Tibial artery (tissue), 4 donors: ENCODE results near the gene CLTA.

Experiments
- DNase-seq, 2 donors: peaks; one replicate each; pipeline ENCODE4 v3.0.0-alpha.2; 2019
- H3K27ac ChIP-seq, 2 donors: fragments of 200-600 bp; sonication (generic) in 1 of 2; 1 replicate in 1 of 2; 2 replicates in 1 of 2; pipeline ENCODE4 v1.5.1; 2018 to 2019; ENCODE audit warnings: mild to moderate bottlenecking in 1 of 2
- H3K27me3 ChIP-seq, 2 donors: fragments of 200-600 bp; sonication (generic) in 1 of 2; one replicate each; pipeline versions ENCODE4 v1.5.1 to v1.6.0; 2016 to 2019
- H3K36me3 ChIP-seq, 3 donors: fragments of 200-600 bp; sonication (generic) in 2 of 3; one replicate each; pipeline ENCODE4 v1.5.1; 2016 to 2019; ENCODE audit warnings: mild to moderate bottlenecking in 2 of 3
- H3K4me1 ChIP-seq, 4 donors: fragments of 200-600 bp; sonication (generic) in 2 of 4; 1 replicate in 3 of 4; 2 replicates in 1 of 4; pipeline ENCODE4 v1.5.1; 2016 to 2019
- H3K4me3 ChIP-seq, 2 donors: fragments of 200-600 bp; sonication (generic) in 1 of 2; 1 replicate in 1 of 2; 2 replicates in 1 of 2; pipeline ENCODE4 v1.5.1; 2018 to 2019; ENCODE audit warnings: mild to moderate bottlenecking in 2 of 2
- H3K9me3 ChIP-seq, 3 donors: fragments of 200-600 bp; sonication (generic) in 1 of 3; one replicate each; pipeline ENCODE4 v1.5.1; 2016 to 2019
- intact Hi-C: fragments of 100-400 bp; cut with DNase I; formaldehyde crosslinking; loops from one replicate; pipeline ENCODE4 v1.15.0; 2023; ENCODE audit warnings: low total_unique reads
- TF ChIP-seq, protein P1 (sequence below), 2 experiments: fragments of 200-600 bp in 1 of 2; fragments of 450-650 bp in 1 of 2; IDR thresholded peaks; one replicate each; pipeline ENCODE4 v1.5.1; 2017 to 2019; ENCODE audit warnings: antibody characterized with exemption in 2 of 2, mild to moderate bottlenecking in 1 of 2, moderate library complexity in 1 of 2

Gene CLTA

DNA sequence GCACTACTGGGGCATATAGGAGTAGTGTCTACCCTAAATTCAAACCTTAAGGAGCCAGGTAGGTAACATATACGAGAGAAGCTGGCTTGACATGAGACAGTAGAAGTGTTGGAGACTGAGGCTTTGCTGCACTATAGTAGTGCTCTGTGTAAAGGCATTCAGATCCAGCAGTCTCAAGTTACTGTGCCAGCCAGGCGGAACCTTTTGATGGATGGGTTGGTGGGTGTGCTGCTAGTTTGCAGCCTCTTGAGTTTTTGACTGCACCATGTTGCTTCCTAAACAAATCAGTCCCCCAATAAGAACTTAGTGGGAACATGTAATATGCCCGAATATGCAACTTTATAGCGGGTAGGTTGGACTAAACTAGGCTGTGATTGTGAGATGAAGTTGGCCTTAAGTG lies 1.5 kb downstream of the CLTA start:
- intact Hi-C loops = no loop called here
- Histone ChIP-seq H3K36me3 (peaks cover 0 to under 1% (median 0%) of the 10 kb centered on the region in 3 donors), H3K9me3 (no peaks in the 10 kb centered on the region), H3K27ac (no peak overlapping the region), H3K4me1 (peaks cover 0 to 42% (median 30%) of the 10 kb centered on the region in 4 donors), H3K27me3 (no peaks in the 10 kb centered on the region), H3K4me3 (peak overlapping the region; percentile 92 to 93)
- TF ChIP-seq, protein P1, sequence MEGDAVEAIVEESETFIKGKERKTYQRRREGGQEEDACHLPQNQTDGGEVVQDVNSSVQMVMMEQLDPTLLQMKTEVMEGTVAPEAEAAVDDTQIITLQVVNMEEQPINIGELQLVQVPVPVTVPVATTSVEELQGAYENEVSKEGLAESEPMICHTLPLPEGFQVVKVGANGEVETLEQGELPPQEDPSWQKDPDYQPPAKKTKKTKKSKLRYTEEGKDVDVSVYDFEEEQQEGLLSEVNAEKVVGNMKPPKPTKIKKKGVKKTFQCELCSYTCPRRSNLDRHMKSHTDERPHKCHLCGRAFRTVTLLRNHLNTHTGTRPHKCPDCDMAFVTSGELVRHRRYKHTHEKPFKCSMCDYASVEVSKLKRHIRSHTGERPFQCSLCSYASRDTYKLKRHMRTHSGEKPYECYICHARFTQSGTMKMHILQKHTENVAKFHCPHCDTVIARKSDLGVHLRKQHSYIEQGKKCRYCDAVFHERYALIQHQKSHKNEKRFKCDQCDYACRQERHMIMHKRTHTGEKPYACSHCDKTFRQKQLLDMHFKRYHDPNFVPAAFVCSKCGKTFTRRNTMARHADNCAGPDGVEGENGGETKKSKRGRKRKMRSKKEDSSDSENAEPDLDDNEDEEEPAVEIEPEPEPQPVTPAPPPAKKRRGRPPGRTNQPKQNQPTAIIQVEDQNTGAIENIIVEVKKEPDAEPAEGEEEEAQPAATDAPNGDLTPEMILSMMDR (IDR thresholded peaks at IDR 0.05) = no peak
- no peak for DNase-seq

DNA sequence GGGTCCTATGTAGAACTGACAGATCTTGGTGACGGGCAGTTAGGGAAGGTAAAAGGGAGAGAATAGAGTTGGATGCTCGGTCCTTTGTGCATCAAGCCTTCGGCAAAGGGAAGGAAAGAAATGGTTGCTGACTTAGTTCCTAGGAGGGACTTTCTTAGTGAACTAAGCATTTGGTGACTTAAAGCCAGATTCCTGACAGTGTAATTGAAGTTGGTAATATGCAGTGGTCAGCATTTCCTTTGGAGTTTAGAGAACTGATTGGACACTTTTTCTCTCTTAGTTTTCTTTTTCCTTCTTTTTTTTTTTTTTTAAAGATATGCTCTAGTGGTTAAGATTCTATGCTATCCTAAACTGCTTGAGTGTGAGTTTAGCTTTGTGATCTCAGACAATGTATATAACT lies 2.3 kb downstream of the CLTA start:
- Histone ChIP-seq H3K27me3 (no peaks in the 10 kb centered on the region), H3K4me1 (peaks cover 0 to 42% (median 30%) of the 10 kb centered on the region in 4 donors), H3K4me3 (peak overlapping the region in 1 of 2 donors; percentile 92), H3K36me3 (peaks cover 0 to 7% (median 2%) of the 10 kb centered on the region in 3 donors), H3K9me3 (no peaks in the 10 kb centered on the region), H3K27ac (no peak overlapping the region)
- intact Hi-C loops = no loop called here
- DNase-seq = no peak
- TF ChIP-seq, protein P1 (IDR thresholded peaks at IDR 0.05) = no peak

DNA sequence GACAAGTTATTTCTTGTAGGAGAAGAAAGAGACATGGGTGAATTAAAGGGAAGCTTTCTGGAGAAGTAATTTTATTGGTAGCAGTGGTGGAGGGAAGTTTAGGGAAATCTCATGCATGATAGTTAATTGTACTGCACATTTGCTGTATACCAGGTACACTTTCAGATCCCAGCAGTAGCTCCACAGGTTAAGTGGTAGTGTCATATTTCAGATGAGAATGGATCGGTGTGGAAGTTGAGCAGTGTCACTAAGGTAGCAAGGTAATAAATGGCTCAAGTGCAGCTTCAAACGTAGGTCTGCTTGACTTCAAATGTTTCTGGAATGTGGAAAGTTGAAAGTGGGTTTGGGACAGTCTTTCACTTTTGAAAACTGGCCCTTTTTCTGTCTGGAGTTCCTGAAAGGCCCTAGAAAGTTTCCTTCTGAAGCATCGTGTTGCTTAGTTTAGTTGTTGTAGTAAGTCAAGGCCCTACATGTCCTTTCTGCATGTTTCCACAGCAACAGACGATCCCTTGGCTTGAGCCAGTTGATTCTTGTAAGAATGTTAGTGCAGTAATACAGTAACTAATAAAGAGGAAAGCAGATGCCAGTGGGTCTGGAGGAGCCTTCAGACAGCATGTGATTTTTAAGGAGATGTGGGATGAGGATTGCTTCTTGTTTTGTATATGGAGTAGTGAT lies 3.7 kb downstream of the CLTA start:
- Histone ChIP-seq H3K9me3 (no peaks in the 10 kb centered on the region), H3K4me1 (peaks cover 0 to 42% (median 30%) of the 10 kb centered on the region in 4 donors), H3K4me3 (no peak overlapping the region), H3K27ac (peak overlapping the region in 1 of 2 donors; percentile 3), H3K27me3 (no peaks in the 10 kb centered on the region), H3K36me3 (peaks cover 8 to 21% (median 10%) of the 10 kb centered on the region in 3 donors)
- TF ChIP-seq, protein P1 (IDR thresholded peaks at IDR 0.05) = no peak
- no peak for DNase-seq
- intact Hi-C loops = no loop called here

DNA sequence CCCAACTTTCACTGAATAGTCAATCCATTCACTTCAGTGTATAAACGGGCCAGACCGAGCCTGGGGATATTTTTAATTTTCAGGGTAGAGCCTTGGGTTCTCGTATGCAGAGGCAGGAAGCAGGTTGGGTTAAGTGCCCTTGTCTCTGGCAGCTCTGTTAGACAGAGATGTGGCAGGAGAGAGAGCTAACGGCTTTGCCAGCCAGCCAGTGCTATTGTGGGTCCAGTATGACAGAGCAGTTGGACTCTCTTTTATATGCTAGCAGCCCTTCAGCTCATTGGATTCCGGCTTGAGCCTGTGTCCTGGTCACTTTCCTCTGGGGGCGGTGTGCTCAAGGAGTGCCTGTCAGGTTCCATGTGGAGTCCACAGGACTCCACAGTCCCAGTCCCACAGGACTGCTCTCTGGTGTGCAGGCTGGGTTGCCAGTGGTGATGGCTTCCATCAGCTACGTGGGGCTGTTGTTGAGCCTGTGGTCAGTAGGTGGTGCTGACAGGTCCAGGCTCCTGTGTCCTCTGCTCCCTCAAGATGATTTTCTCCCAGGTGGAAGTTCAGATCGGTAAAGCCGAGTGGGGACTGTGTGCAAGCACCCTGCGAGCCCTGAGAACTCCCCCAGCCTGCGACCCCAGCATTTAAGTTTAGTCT lies 14.3 kb downstream of the CLTA start:
- peaks cover 64 to 100% (median 96%) of the 10 kb centered on the region in 3 donors for H3K36me3 ChIP-seq
- TF ChIP-seq, protein P1 (IDR thresholded peaks at IDR 0.05) = no peak
- H3K4me3 ChIP-seq = no peak overlapping the region
- H3K9me3 ChIP-seq = no peaks in the 10 kb centered on the region
- intact Hi-C loops = no loop called here
- no peaks in the 10 kb centered on the region for H3K27me3 ChIP-seq
- H3K27ac ChIP-seq = no peak overlapping the region
- no peak for DNase-seq
- H3K4me1 ChIP-seq = peaks cover 0 to 36% (median 20%) of the 10 kb centered on the region in 4 donors

DNA sequence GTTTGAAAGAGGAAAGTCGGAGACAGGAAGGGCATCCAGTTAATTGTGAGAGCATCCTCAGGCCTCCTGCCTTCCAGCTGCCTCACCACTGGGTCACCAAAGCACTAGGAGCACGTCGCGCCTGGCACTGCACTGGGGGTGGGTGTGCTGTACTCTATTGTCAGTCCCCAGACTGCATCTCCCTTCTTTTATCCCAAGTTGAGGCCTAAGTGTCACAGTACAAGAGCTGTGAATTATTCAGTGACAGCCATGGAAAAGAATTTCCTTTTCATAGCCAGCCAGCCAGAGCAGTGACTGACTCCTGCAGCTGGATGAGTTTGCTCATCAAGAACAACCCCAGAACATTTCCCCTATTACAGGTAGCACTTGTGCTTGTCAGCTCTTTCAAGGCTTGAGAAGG lies 16.3 kb downstream of the CLTA start:
- peaks cover 51 to 99% (median 95%) of the 10 kb centered on the region in 3 donors for H3K36me3 ChIP-seq

More for the DNA sequence above, 16.3 kb downstream of the CLTA start:
- Histone ChIP-seq H3K27me3 (no peaks in the 10 kb centered on the region), H3K27ac (peak overlapping the region; percentile 47 to 52), H3K4me1 (peaks cover 0 to 45% (median 31%) of the 10 kb centered on the region in 4 donors), H3K4me3 (no peak overlapping the region), H3K9me3 (no peaks in the 10 kb centered on the region)
- intact Hi-C loops = no loop called here
- no peak for DNase-seq
- TF ChIP-seq, protein P1 (IDR thresholded peaks at IDR 0.05) = no peak
